Liver (tissue), 9 donors: ENCODE data around the gene GGCX. TPM values are rescaled to one million over a fixed set of nuclear protein-coding genes. Genes with fewer than 3 reads are reported as not detected.

Experiments used
- DNase-seq: peaks from one replicate; pipeline ENCODE4 v3.0.0-alpha.2; 2017; ENCODE audit warnings: low spot score
- H3K27ac ChIP-seq, 2 donors: one replicate each; pipeline ENCODE4 v1.7.0; 2013; ENCODE audit warnings: inconsistent platforms in 2 of 2, low read length in 2 of 2, control low read depth in 1 of 2, low read depth in 1 of 2, mild to moderate bottlenecking in 1 of 2
- H3K27me3 ChIP-seq, 4 donors: one replicate each; pipeline versions ENCODE4 v1.6.1 to v1.7.0; 2013; ENCODE audit warnings: low read length in 3 of 4, inconsistent platforms in 1 of 4, mild to moderate bottlenecking in 1 of 4, moderate library complexity in 1 of 4; ENCODE audit not compliant: control insufficient read depth in 4 of 4, insufficient read depth in 4 of 4
- H3K36me3 ChIP-seq, 4 donors: one replicate each; pipeline versions ENCODE4 v1.6.1 to v1.7.0; 2013; ENCODE audit warnings: low read length in 3 of 4, mild to moderate bottlenecking in 3 of 4, low read depth in 1 of 4, moderate library complexity in 1 of 4; ENCODE audit not compliant: control insufficient read depth in 4 of 4, insufficient read depth in 3 of 4
- H3K4me1 ChIP-seq, 4 donors: one replicate each; pipeline versions ENCODE4 v1.6.1 to v1.7.0; 2013; ENCODE audit warnings: low read length in 3 of 4, mild to moderate bottlenecking in 3 of 4, moderate library complexity in 1 of 4; ENCODE audit not compliant: control insufficient read depth in 4 of 4, insufficient read depth in 4 of 4
- H3K4me3 ChIP-seq, 3 donors: one replicate each; pipeline versions ENCODE4 v1.6.1 to v1.7.0; 2013; ENCODE audit warnings: low read length in 3 of 3, control low read depth in 1 of 3, low read depth in 1 of 3, mild to moderate bottlenecking in 1 of 3
- H3K9ac ChIP-seq, 2 donors: one replicate each; pipeline ENCODE4 v1.7.0; 2013; ENCODE audit warnings: low read length in 2 of 2, mild to moderate bottlenecking in 2 of 2, moderate library complexity in 2 of 2, control low read depth in 1 of 2, low read depth in 1 of 2
- H3K9me3 ChIP-seq, 4 donors: one replicate each; pipeline versions ENCODE4 v1.6.1 to v1.7.0; 2013; ENCODE audit warnings: low read length in 3 of 4; ENCODE audit not compliant: control insufficient read depth in 4 of 4
- ATF3 ChIP-seq: IDR thresholded peaks from 2 replicates; pipeline ENCODE4 v1.6.1; 2016; ENCODE audit warnings: antibody characterized with exemption
- CTCF ChIP-seq: fragments of 150-350 bp; IDR thresholded peaks from 2 replicates; pipeline ENCODE4 v1.5.1; 2017; ENCODE audit warnings: improper control_type of control experiment, low read depth, low read length; ENCODE audit not compliant: missing input control
- EGR1 ChIP-seq, 2 donors: IDR thresholded peaks; 2 replicates each; pipeline ENCODE4 v1.6.1; 2016 to 2018; ENCODE audit warnings: antibody characterized with exemption in 2 of 2, low read depth in 2 of 2
- FOXA1 ChIP-seq: IDR thresholded peaks from 2 replicates; pipeline ENCODE4 v1.6.1; 2016; ENCODE audit warnings: antibody characterized with exemption
- FOXA2 ChIP-seq: IDR thresholded peaks from 2 replicates; pipeline ENCODE4 v1.6.1; 2016; ENCODE audit warnings: antibody characterized with exemption
- GABPA ChIP-seq, 2 donors: IDR thresholded peaks in 1 of 2; conservative IDR thresholded peaks in 1 of 2; 2 replicates each; pipeline ENCODE4 v1.6.1; 2016; ENCODE audit warnings: antibody characterized with exemption in 2 of 2, mild to moderate bottlenecking in 1 of 2, moderate library complexity in 1 of 2
- HNF4A ChIP-seq, 2 donors: conservative IDR thresholded peaks; 2 replicates each; pipeline ENCODE4 v1.6.1; 2016; ENCODE audit warnings: antibody characterized with exemption in 2 of 2, mild to moderate bottlenecking in 2 of 2
- HNF4G ChIP-seq: IDR thresholded peaks from 2 replicates; pipeline ENCODE4 v1.6.1; 2016; ENCODE audit warnings: antibody characterized with exemption
- JUND ChIP-seq, 2 donors: IDR thresholded peaks; 2 replicates each; pipeline ENCODE4 v1.6.1; 2016; ENCODE audit warnings: antibody characterized with exemption in 2 of 2
- MAX ChIP-seq: IDR thresholded peaks from 2 replicates; pipeline ENCODE4 v1.6.1; 2016; ENCODE audit warnings: antibody characterized with exemption
- NR2F2 ChIP-seq: IDR thresholded peaks from 2 replicates; pipeline ENCODE4 v1.6.1; 2016; ENCODE audit warnings: antibody characterized with exemption
- RAD21 ChIP-seq, 2 donors: IDR thresholded peaks; 2 replicates each; pipeline ENCODE4 v1.6.1; 2016; ENCODE audit warnings: antibody characterized with exemption in 2 of 2, mild to moderate bottlenecking in 2 of 2
- REST ChIP-seq: IDR thresholded peaks from 2 replicates; pipeline ENCODE4 v1.6.1; 2016; ENCODE audit warnings: antibody characterized with exemption, mild to moderate bottlenecking
- RXRA ChIP-seq, 2 donors: IDR thresholded peaks; 2 replicates each; pipeline ENCODE4 v1.6.1; 2017 to 2018; ENCODE audit warnings: antibody characterized with exemption in 2 of 2, mild to moderate bottlenecking in 1 of 2
- SP1 ChIP-seq: IDR thresholded peaks from 2 replicates; pipeline ENCODE4 v1.6.1; 2018; ENCODE audit warnings: antibody characterized with exemption, mild to moderate bottlenecking
- TAF1 ChIP-seq: conservative IDR thresholded peaks from 2 replicates; pipeline ENCODE4 v1.6.1; 2016; ENCODE audit warnings: antibody characterized with exemption, mild to moderate bottlenecking
- YY1 ChIP-seq: IDR thresholded peaks from 2 replicates; pipeline ENCODE4 v1.6.1; 2016; ENCODE audit warnings: antibody characterized with exemption, mild to moderate bottlenecking
- ZBTB33 ChIP-seq: IDR thresholded peaks from 2 replicates; pipeline ENCODE4 v1.6.1; 2016; ENCODE audit warnings: antibody characterized with exemption
- WGBS: extraction: QIAGEN DNeasy Blood & Tissue Kit; methylation state at CpG from one replicate; pipeline ENCODE4 v1.1.7; 2013; 5-methylcytosine and 5-hydroxymethylcytosine counted together
- polyA plus RNA-seq, 2 donors: library from polyadenylated mRNA; stranded (reverse) in 1 of 2; unstranded in 1 of 2; fragments of 200-250 nt in 1 of 2; fragments of >200 nt in 1 of 2; fragmentation: Nextera tagmentation in 1 of 2; extraction: Ambion mirVana in 1 of 2; gene quantifications; one replicate each; pipeline versions ENCODE4 v1.2.1 to v1.2.3, GENCODE V29; 2013 to 2015
- total RNA-seq, 2 donors: library from RNA; depleted of rRNA; stranded (reverse); fragments of >200 nt; gene quantifications; one replicate each; pipeline ENCODE4 v1.2.3, GENCODE V29; 2014
- donor health status: healthy.
- donor health status: healthy.
- donor health status: healthy.
- donor health status: healthy.
- donor health status: healthy.

GGCX gene
- total and polyA plus RNA-seq, 4 donors, result 67.3 to 189 (median 90.4) TPM

GRCh38 chr2:85539361-85540132, 21.7 kb downstream of the GGCX start:
- Histone ChIP-seq H3K9ac (peak overlapping the region; percentile 80 to 91), H3K4me1 (peaks cover 1 to 36% (median 22%) of the 10 kb centered on the region in 4 donors), H3K27me3 (no peaks in the 10 kb centered on the region), H3K9me3 (no peaks in the 10 kb centered on the region), H3K36me3 (peaks cover 0 to 29% (median 23%) of the 10 kb centered on the region in 4 donors), H3K4me3 (peak overlapping the region; percentile 67 to 97 (median 94)), H3K27ac (peak overlapping the region; percentile 99 to 100)
- DNase-seq, result peak; percentile 78
- under 1% methylated on average over 67 of the region's 67 CpGs for WGBS
- TF ChIP-seq TAF1 (no peak), RXRA (IDR thresholded peaks at IDR 0.05) (no peak), YY1 (no peak), FOXA2 (no peak), HNF4G (no peak), EGR1 (IDR thresholded peaks at IDR 0.05; ENCODE audit: low read depth in 2 of 2) (no peak), REST (no peak), CTCF (peak; percentile 0), MAX (peak; percentile 74), GABPA (IDR thresholded peaks at IDR 0.05 in 1 of 2, conservative IDR thresholded peaks at IDR 0.05 in 1 of 2) (no peak), SP1 (no peak), ATF3 (no peak), JUND (IDR thresholded peaks at IDR 0.05) (no peak), ZBTB33 (no peak), NR2F2 (peak; percentile 64), FOXA1 (no peak), HNF4A (conservative IDR thresholded peaks at IDR 0.05) (no peak), RAD21 (IDR thresholded peaks at IDR 0.05) (peak in 1 of 2 donors; percentile 15)
